Measurements from ENCODE around the gene LDB2. TPM values are rescaled to one million over a fixed set of nuclear protein-coding genes. Genes with fewer than 3 reads are reported as not detected.

Gene LDB2
- total and polyA plus RNA-seq, 2 of the 8 experiments (the other 6 are each of a cell fraction or from before 2014, with no cell fraction given) = 57.0 to 140 TPM

DNA sequence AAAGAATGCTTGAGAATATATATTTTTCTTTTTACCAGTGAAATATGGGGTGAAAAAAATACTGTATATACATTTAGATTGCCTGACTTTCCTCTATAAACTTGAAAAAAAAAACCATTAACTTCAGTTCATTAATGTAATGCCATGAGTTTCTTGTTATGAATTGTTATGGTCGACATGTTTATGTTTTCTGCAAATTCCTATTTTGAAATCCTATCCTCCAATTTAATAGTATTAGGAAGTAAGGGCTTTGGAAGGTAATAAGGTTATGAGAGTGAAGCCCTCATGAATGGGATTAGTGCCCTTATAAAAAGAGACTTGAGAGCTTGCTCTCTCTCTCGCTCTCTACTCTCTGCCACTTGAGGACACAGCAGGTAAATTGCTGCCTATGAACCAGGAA lies 211.4 kb downstream of the LDB2 start:
- POLR2A ChIA-PET (ENCODE audit: partially characterized antibody) = no interaction called here
- Histone ChIP-seq H3K56ac (replicated peaks; ENCODE audit: insufficient read length, low read depth, low read length) (no peak overlapping the region), H3K9ac (replicated peaks in 1 of 4; ENCODE audit: extremely low read depth in 1 of 4, low read depth in 3 of 4, low read length in 3 of 4) (no peak overlapping the region), H2AFZ (ENCODE audit: low read length) (no peak overlapping the region), H3K4me1 (replicated peaks in 1 of 4; ENCODE audit: control insufficient read depth in 3 of 4, insufficient read depth in 4 of 4, low read length in 3 of 4) (peaks cover 0 to 2% (median 0%) of the 10 kb centered on the region in 4 experiments; a peak in 2 of 7 replicates), H3K36me3 (ENCODE audit: control insufficient read depth in 2 of 4, insufficient read depth in 4 of 4, low read length in 3 of 4) (no peaks in the 10 kb centered on the region; a peak in 1 of 8 replicates), H4K20me1 (replicated peaks in 1 of 2; ENCODE audit: control insufficient read depth in 1 of 2, insufficient read depth in 2 of 2, low read length in 2 of 2) (no peaks in the 10 kb centered on the region), H3K23me2 (ENCODE audit: low read depth, low read length) (no peaks in the 10 kb centered on the region), H2BK120ac (replicated peaks; ENCODE audit: low read depth, low read length) (no peak overlapping the region), H3K4me2 (ENCODE audit: insufficient read depth in 1 of 2, low read depth in 2 of 2, low read length in 2 of 2) (no peak overlapping the region), H3K4me3 (ENCODE audit: extremely low read depth in 1 of 4, insufficient read depth in 2 of 4, low read depth in 3 of 4, low read length in 4 of 4) (no peak overlapping the region), H3K23ac (ENCODE audit: insufficient read length) (no peak overlapping the region), H3K27me3 (replicated peaks in 1 of 4; ENCODE audit: control insufficient read depth in 3 of 4, extremely low read depth in 1 of 4, insufficient read depth in 3 of 4, low read length in 3 of 4) (no peaks in the 10 kb centered on the region), H3K4ac (replicated peaks; ENCODE audit: insufficient read length, low read depth, low read length) (no peak overlapping the region), H2BK20ac (ENCODE audit: low read length) (no peak overlapping the region), H3K18ac (ENCODE audit: extremely low read depth, low read length) (no peak overlapping the region), H2AK5ac (ENCODE audit: low read depth, low read length) (no peak overlapping the region), H2BK15ac (ENCODE audit: low read length) (no peak overlapping the region), H3K9me3 (ENCODE audit: insufficient read depth in 2 of 2, low read depth in 1 of 2, low read length in 1 of 2) (no peaks in the 10 kb centered on the region), H4K91ac (replicated peaks; ENCODE audit: insufficient read length, low read length) (no peak overlapping the region), H2BK12ac (ENCODE audit: low read depth, low read length) (no peak overlapping the region), H4K5ac (ENCODE audit: insufficient read length, low read depth, low read length) (no peak overlapping the region), H4K8ac (ENCODE audit: extremely low read depth, insufficient read depth, low read length) (no peak overlapping the region), H3K27ac (ENCODE audit: low read depth, low read length) (no peak overlapping the region), H3K79me1 (ENCODE audit: low read depth, low read length) (no peaks in the 10 kb centered on the region), H2BK5ac (ENCODE audit: low read depth, low read length) (no peak overlapping the region), H3K79me2 (ENCODE audit: control insufficient read depth in 1 of 2, insufficient read depth in 2 of 2, low read length in 2 of 2) (no peaks in the 10 kb centered on the region), H3K14ac (ENCODE audit: insufficient read length) (no peak overlapping the region)
- 85% methylated on average over 2 of the region's 2 CpGs; no CpG with 5 or more reads in 1 of the 2 experiments for WGBS, 2 experiments (ENCODE audit: extremely low coverage in 1 of 2, insufficient coverage in 1 of 2, insufficient read length in 1 of 2, insufficient replicate concordance in 2 of 2, low coverage in 1 of 2, low lambda C conversion rate in 2 of 2, missing lambda C conversion rate in 1 of 2)
- TF ChIP-seq TAF7 (optimal IDR thresholded peaks at IDR 0.05; ENCODE audit: borderline replicate concordance, low read depth, low read length) = no peak
- no peak for TF ChIP-seq JUND (IDR thresholded peaks at IDR 0.05; ENCODE audit: low read length)
- TF ChIP-seq, protein P1, sequence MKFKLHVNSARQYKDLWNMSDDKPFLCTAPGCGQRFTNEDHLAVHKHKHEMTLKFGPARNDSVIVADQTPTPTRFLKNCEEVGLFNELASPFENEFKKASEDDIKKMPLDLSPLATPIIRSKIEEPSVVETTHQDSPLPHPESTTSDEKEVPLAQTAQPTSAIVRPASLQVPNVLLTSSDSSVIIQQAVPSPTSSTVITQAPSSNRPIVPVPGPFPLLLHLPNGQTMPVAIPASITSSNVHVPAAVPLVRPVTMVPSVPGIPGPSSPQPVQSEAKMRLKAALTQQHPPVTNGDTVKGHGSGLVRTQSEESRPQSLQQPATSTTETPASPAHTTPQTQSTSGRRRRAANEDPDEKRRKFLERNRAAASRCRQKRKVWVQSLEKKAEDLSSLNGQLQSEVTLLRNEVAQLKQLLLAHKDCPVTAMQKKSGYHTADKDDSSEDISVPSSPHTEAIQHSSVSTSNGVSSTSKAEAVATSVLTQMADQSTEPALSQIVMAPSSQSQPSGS (IDR thresholded peaks at IDR 0.05; ENCODE audit: low read length) = no peak
- no peak for TF ChIP-seq SAP30 (IDR thresholded peaks at IDR 0.05; ENCODE audit: insufficient read depth, insufficient replicate concordance, low read length)
- TF ChIP-seq SP1 (IDR thresholded peaks at IDR 0.05; ENCODE audit: low read depth, low read length) = no peak
- no peak for TF ChIP-seq CBX8 (IDR thresholded peaks at IDR 0.05; ENCODE audit: borderline replicate concordance, low read depth, low read length)
- TF ChIP-seq JUN (IDR thresholded peaks at IDR 0.05; ENCODE audit: low read depth, low read length) = no peak
- CTCF ChIA-PET (ENCODE audit: partially characterized antibody) = no interaction called here
- DNase-seq (ENCODE audit: low read depth in 1 of 2, low spot score in 2 of 2) (no peak), FAIRE-seq (no peak)

Measured in H1 (cell line).